Stimulated activated CD4-positive, alpha-beta T cell treated with anti-CD3 and anti-CD28 coated beads, Interleukin-12 subunit alpha, Interleukin-12 subunit beta, amount 100 ng/mL, for 4 hours (primary cell): ENCODE data around the gene DHRS13.
"Not testable (repeated sequence)": the region's sequence is repeated elsewhere in the genome, so short reads cannot be mapped to it uniquely, and the experiment has no call there.

Source experiments
- DNase-seq: peaks from one replicate; pipeline ENCODE4 v3.0.0-alpha.2; 2020

The DHRS13 gene

GRCh38 chr17:28935744-28936460, 33.0 kb upstream of the DHRS13 start:
- no peak for DNase-seq

GRCh38 chr17:28934508-28934907, 31.6 kb upstream of the DHRS13 start:
- not testable (repeated sequence) for DNase-seq

DNA sequence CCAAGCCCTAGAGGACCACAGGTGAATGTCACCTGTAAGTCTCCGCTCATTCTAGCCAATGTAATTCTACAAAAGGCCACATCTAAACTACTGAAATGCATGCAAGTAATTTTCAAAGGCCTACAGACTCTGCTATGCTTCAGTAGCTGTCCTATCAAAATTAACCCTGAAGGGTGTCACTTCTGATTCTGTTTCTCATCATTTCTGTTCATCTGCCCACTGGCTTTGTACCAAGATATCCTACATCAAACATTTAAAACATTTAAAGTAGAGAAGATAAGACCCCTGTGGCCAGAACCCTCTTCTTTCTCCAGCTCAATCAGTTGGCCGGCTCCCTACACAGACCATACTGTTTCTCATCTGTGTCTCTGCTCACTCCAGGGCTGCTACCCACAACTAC, 26.9 kb upstream of the DHRS13 start:
- no peak for DNase-seq

- DNase-seq: no peak
Measured at GRCh38 chr17:28928061-28928460, 25.2 kb upstream of the DHRS13 start.

GRCh38 chr17:28926786-28927185, 23.9 kb upstream of the DHRS13 start:
- no peak for DNase-seq

GRCh38 chr17:28926366-28926765, 23.5 kb upstream of the DHRS13 start:
- DNase-seq: no peak

DNA sequence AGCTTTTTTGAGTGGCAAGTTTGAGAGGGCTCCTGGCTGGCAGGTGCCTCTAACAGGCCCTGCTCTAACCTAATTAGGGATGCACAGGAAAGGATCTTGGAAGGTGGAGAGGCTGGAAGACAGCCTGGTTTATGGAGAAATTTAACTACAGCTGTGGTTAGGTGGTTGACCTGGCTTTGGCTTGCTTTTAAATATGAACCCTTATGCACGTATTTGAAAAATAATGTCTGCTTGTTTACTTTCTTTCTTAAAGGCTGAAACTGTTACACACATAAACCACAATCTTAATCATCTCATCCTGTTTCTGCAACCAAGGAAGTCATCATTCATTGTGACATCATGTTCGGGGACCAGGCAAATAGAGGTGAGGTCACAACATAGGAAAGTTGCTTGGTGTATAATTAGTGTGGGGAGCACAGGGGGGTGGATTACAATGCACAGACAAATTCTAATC, 23.1 kb upstream of the DHRS13 start:
- DNase-seq: no peak

- DNase-seq: no peak
Measured at GRCh38 chr17:28920201-28920600, 17.3 kb upstream of the DHRS13 start.

DNA sequence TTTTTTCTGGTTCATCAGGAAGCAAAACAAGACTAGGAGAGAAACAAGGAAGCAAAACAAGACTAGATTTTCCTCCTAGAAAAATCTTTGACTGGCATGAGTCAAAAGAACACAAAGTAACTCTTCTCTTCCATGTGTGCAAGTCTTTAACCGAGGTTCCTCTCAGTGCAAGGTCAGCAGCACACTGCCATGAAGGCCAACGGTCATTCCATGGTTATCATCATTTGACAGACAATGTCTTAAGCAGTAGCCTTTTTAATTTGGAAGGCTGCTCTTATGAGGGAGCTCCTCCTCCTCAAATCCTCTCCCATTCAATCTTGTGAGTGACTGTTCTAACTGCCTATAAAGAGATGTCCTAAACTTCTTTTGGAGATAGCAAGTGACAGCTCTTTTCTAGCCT, 15.4 kb upstream of the DHRS13 start:
- DNase-seq: no peak

DNA sequence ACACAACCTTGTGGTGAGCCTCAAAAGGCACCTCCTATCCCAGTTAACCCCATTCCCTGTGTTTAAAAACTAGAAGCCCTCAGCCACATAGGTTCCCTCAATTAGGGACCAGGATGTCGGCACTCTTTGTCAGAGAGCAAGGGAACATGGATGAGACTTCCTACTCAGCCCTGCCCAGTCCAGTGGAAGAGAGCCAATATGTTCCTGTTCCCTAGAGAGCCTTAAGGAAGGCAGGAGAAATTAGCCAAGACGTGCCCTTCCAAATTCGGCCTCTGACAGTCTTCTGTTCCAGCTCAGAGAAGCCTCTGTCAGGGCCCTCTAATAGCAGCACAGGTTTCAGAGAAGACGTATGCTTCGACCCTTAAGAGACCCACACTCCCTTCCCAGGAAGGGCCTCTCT, 14.6 kb upstream of the DHRS13 start:
- no peak for DNase-seq

GRCh38 chr17:28917029-28917428, 14.2 kb upstream of the DHRS13 start:
- no peak for DNase-seq

- DNase-seq: peak; percentile 35
Measured at GRCh38 chr17:28916302-28916934, 13.5 kb upstream of the DHRS13 start.

- DNase-seq: no peak
Measured at GRCh38 chr17:28912938-28913333, 10.1 kb upstream of the DHRS13 start.

- no peak for DNase-seq
Measured at GRCh38 chr17:28912281-28912937, 9.5 kb upstream of the DHRS13 start.

DNA sequence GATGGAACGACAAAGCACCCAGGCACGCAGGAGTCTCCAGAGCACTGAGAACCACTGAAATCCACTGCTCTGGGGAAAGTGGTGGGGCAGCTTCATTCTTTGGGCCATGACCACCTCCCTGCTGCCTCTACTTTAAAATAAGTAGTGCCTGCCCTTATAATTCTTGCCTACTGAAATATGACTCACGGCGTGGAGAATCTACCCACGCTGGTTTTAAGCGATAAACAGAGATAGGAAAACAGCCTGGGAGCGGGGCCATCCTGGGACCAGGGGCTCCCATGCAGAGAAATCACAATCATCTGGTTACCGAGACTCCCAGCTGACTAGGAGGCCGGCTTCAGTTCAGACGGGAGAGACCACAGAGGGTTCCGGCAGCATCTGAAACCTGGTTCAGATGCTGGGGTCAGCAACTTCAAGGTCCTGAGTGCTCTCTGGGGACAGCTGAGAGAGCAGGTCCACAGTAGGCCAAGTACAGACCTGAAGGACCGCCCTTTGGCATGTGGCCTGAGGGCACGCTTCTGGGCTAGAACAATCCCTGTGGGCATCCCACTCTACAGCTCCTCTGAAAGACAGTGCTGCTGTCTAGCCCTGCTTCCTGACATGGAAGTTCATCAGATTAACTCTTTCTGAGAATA, 8.6 kb upstream of the DHRS13 start:
- DNase-seq: no peak

DNA sequence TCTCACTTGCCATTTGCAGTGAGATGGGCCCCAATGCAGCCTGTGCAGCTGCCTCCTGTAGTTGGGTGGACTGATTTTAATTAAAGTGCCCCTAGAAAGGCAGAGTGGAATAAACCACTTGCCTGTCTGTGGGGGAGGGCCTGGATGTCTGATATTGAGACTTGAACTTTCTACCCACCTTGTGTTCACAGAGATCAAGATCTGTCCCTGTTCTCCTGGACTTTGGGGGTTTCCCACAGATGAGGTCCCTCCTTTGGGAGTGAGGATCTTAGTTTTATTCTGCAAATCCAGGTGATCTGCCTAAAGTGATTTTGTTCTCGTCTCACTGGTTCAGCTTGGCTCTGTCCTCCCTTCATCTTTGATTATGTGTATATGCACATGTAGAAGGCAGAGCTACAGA, 7.7 kb upstream of the DHRS13 start:
- DNase-seq: no peak

GRCh38 chr17:28908640-28909167, 5.8 kb upstream of the DHRS13 start:
- DNase-seq: no peak

DNA sequence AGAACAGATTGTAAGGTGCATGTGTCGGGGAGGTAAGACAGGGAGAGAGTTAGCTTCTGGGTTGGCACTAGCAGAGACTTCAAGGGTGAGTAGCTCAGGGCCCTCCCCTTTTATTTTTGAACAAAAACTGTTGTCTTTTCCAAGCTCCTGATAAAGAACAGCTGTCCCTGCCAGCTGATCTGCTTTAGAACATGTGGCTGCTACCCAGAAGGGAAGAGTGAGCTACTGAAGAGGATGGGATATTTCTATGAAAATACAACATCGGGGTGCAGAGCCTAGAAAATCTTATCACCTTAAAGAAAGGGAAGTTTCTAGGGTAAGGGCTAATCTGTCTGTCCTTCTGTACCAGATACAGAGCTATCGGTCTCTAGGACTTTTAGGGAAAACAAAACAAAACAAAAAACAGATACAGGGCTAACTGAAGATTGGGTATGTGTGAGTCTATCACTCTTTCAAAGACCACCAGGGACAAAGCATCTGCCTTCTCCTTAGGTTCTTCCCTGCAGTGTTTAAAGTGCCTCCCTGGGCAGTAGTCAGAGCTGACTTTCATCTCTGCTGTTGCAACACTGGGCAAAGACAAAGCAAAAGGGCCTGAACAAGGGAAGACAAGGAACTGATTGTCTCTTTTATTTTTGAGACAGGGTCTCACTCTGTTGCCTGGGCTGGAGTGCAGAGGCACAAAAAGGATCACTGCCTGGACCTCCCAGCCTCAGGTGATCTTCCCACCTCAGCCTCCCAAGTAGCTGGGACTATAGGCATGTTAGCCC, 5.0 kb upstream of the DHRS13 start:
- DNase-seq: no peak

- no peak for DNase-seq
Measured at GRCh38 chr17:28906706-28907438, 4.0 kb upstream of the DHRS13 start.

GRCh38 chr17:28906276-28906675, 3.4 kb upstream of the DHRS13 start:
- no peak for DNase-seq

DNA sequence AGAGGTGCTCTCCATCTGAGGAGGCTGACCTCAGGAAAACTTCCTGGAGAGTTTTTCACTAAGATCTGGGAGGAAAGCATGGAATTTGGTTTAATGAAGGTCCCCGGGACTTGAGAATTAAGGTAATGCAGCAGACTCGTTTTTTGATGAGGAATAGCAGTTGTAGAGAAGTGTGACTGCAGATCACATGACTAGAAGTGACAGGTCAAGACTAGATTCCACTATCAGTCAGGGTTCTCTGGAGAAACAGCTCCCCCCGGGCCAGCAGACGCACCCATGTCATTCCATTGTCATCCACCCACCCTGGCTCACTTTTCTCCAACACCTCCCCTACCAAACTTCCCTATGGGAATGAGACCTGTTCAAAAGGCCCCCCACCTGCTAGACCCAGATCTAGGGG, 1.9 kb upstream of the DHRS13 start:
- DNase-seq: no peak

DNA sequence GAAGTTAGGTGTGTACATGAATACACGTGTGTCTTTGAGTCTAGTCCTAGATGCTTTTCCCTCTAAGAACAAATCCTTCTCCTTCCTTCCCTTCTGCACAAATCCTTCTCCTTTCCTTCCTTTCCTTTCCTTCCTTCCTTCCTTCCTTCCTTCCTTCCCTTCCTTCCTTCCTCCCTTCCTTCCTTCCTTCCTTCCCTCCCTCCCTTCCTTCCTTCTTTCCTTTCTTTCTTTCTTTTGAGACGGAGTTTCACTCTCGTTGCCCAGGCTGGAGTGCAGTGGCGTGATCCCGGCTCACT, 615 bp upstream of the DHRS13 start:
- DNase-seq: not testable (repeated sequence)
